IMR-90 (cell line): ENCODE data around the gene MAPK1. TPM values are rescaled to one million over a fixed set of nuclear protein-coding genes. Genes with fewer than 3 reads are reported as not detected.

Experiments
- ATAC-seq: fragments of 200-7000 bp; cut with Tn5 transposase; 2 replicates; pipeline ENCODE4 v1.9.1; 2020; ENCODE audit warnings: low read depth, mild to moderate bottlenecking, moderate library complexity
- BruUV-seq: library from RNA; stranded (reverse); fragments of 400-500 nt; replicated peaks from 2 replicates; lab custom pipeline; 2021; lab: Mats Ljungman, UMichigan
- CTCF ChIA-PET: fragments of 300-600 bp; formaldehyde crosslinking; extraction: SDS; loops from one replicate; lab custom pipeline; 2021; ENCODE audit warnings: antibody characterized with exemption; lab: Yijun Ruan, JAX
- POLR2A ChIA-PET: fragments of 300-600 bp; sonication (Branson Sonifier 250); formaldehyde crosslinking; loops from one replicate; lab custom pipeline; 2022; ENCODE audit warnings: antibody characterized with exemption; ENCODE audit not compliant: unreplicated experiment; lab: Charles Lee
- DNase-seq: peaks from one replicate; pipeline ENCODE4 v3.0.0; 2013
- H2AFZ ChIP-seq: replicated peaks from 2 replicates; pipeline ENCODE3; 2013; ENCODE audit warnings: low read length, mild to moderate bottlenecking; ENCODE audit not compliant: poor library complexity
- H2AK5ac ChIP-seq: 2 replicates; pipeline ENCODE4 v1.6.1; 2013; ENCODE audit warnings: low read depth, low read length, inconsistent platforms
- H2AK9ac ChIP-seq: replicated peaks from 2 replicates; pipeline ENCODE3; 2013; ENCODE audit warnings: mild to moderate bottlenecking, low read depth, low read length, moderate library complexity; ENCODE audit not compliant: poor library complexity
- H2BK120ac ChIP-seq: 2 replicates; pipeline ENCODE4 v1.6.1; 2013; ENCODE audit warnings: low read depth, low read length, inconsistent platforms
- H2BK15ac ChIP-seq: 3 replicates; pipeline ENCODE4 v1.6.1; 2013; ENCODE audit warnings: low read depth, low read length, inconsistent platforms
- H2BK20ac ChIP-seq: 2 replicates; pipeline ENCODE4 v1.6.1; 2013; ENCODE audit warnings: low read depth, mild to moderate bottlenecking, inconsistent platforms, low read length, moderate library complexity
- H2BK5ac ChIP-seq: 2 replicates; pipeline ENCODE4 v1.6.1; 2013; ENCODE audit warnings: mild to moderate bottlenecking, low read depth, low read length, inconsistent platforms; ENCODE audit not compliant: poor library complexity, severe bottlenecking
- H3K14ac ChIP-seq: replicated peaks from 2 replicates; pipeline ENCODE4 v1.6.1; 2013; ENCODE audit warnings: low read depth, low read length, inconsistent platforms
- H3K18ac ChIP-seq: 2 replicates; pipeline ENCODE4 v1.6.1; 2013; ENCODE audit warnings: low read depth, low read length, control low read depth
- H3K23ac ChIP-seq: 2 replicates; pipeline ENCODE4 v1.6.1; 2013; ENCODE audit warnings: low read depth, low read length, inconsistent platforms
- H3K27ac ChIP-seq: 2 replicates; pipeline ENCODE4 v1.5.1; 2013; ENCODE audit warnings: mild to moderate bottlenecking, control low read depth, low read length; ENCODE audit not compliant: insufficient read depth
- H3K27me3 ChIP-seq: 2 replicates; pipeline ENCODE4 v1.6.1; 2013; ENCODE audit warnings: low read length; ENCODE audit not compliant: control insufficient read depth, insufficient read depth
- H3K36me3 ChIP-seq: 2 replicates; pipeline ENCODE4 v1.6.1; 2013; ENCODE audit warnings: low read length, mixed read lengths; ENCODE audit not compliant: control insufficient read depth, insufficient read depth
- H3K4ac ChIP-seq: 2 replicates; pipeline ENCODE4 v1.6.1; 2013; ENCODE audit warnings: low read depth, low read length, inconsistent platforms
- H3K4me1 ChIP-seq: 2 replicates; pipeline ENCODE4 v1.6.1; 2013; ENCODE audit warnings: low read length, mixed read lengths; ENCODE audit not compliant: control insufficient read depth, insufficient read depth
- H3K4me2 ChIP-seq: 2 replicates; pipeline ENCODE4 v1.6.1; 2013; ENCODE audit warnings: low read depth, mild to moderate bottlenecking, control low read depth, low read length, moderate library complexity
- H3K4me3 ChIP-seq: 2 replicates; pipeline ENCODE4 v1.5.1; 2013; ENCODE audit warnings: low read depth, mild to moderate bottlenecking, control low read depth, low read length, moderate library complexity; ENCODE audit not compliant: insufficient read depth
- H3K56ac ChIP-seq: 2 replicates; pipeline ENCODE4 v1.6.1; 2013; ENCODE audit warnings: low read length, inconsistent platforms; ENCODE audit not compliant: insufficient read depth; ENCODE audit errors: extremely low read depth
- H3K79me1 ChIP-seq, 2 experiments: 2 replicates each; pipeline ENCODE4 v1.6.1; 2013; ENCODE audit warnings: low read length in 2 of 2, inconsistent platforms in 1 of 2, low read depth in 1 of 2
- H3K9ac ChIP-seq: 2 replicates; pipeline ENCODE4 v1.6.1; 2013; ENCODE audit warnings: low read depth, low read length, control low read depth
- H3K9me1 ChIP-seq: 2 replicates; pipeline ENCODE4 v1.6.1; 2013; ENCODE audit warnings: low read length, inconsistent platforms; ENCODE audit not compliant: insufficient read depth
- H3K9me3 ChIP-seq: 2 replicates; pipeline ENCODE4 v1.6.1; 2013; ENCODE audit warnings: low read length; ENCODE audit not compliant: control insufficient read depth, insufficient read depth
- H4K20me1 ChIP-seq: 2 replicates; pipeline ENCODE4 v1.6.1; 2013; ENCODE audit warnings: low read length, inconsistent platforms; ENCODE audit not compliant: insufficient read depth
- H4K5ac ChIP-seq: 2 replicates; pipeline ENCODE4 v1.6.1; 2013; ENCODE audit warnings: mild to moderate bottlenecking, low read depth, low read length, control low read depth
- H4K8ac ChIP-seq, 2 experiments: 2 replicates each; pipeline ENCODE4 v1.6.1; 2013; ENCODE audit warnings: low read depth in 2 of 2, low read length in 2 of 2, control low read depth in 1 of 2, inconsistent platforms in 1 of 2
- H4K91ac ChIP-seq: 2 replicates; pipeline ENCODE4 v1.6.1; 2013; ENCODE audit warnings: low read depth, low read length, inconsistent platforms; ENCODE audit not compliant: insufficient read depth
- CHD1 ChIP-seq: IDR thresholded peaks from 2 replicates; pipeline ENCODE4 v1.6.1; 2012; ENCODE audit warnings: low read depth, low read length, improper control_type of control experiment
- CTCF ChIP-seq: conservative IDR thresholded peaks from 2 replicates; pipeline ENCODE4 v1.5.1; 2012; ENCODE audit warnings: mild to moderate bottlenecking, low read depth, low read length, improper control_type of control experiment
- ELK1 ChIP-seq: fragments of 150-350 bp; IDR thresholded peaks from 2 replicates; pipeline ENCODE4 v1.6.1; 2016; ENCODE audit warnings: low read depth, mild to moderate bottlenecking, low read length, moderate library complexity, borderline replicate concordance
- FOS ChIP-seq: fragments of 150-350 bp; IDR thresholded peaks from 2 replicates; pipeline ENCODE4 v1.6.1; 2016; ENCODE audit warnings: low read depth, low read length
- MAFK ChIP-seq: IDR thresholded peaks from 2 replicates; pipeline ENCODE4 v1.6.1; 2012; ENCODE audit warnings: low read depth, low read length, improper control_type of control experiment
- MAZ ChIP-seq: IDR thresholded peaks from 2 replicates; pipeline ENCODE4 v1.6.1; 2012; ENCODE audit warnings: low read depth, mild to moderate bottlenecking, low read length, improper control_type of control experiment, moderate library complexity, borderline replicate concordance
- MXI1 ChIP-seq: IDR thresholded peaks from 2 replicates; pipeline ENCODE4 v1.6.1; 2012; ENCODE audit warnings: low read depth, mild to moderate bottlenecking, low read length, moderate library complexity, borderline replicate concordance
- POLR2A ChIP-seq: IDR thresholded peaks from 2 replicates; pipeline ENCODE4 v1.6.1; 2012; ENCODE audit warnings: mild to moderate bottlenecking, low read depth, low read length
- RAD21 ChIP-seq: IDR thresholded peaks from 2 replicates; pipeline ENCODE4 v1.6.1; 2012; ENCODE audit warnings: low read length, improper control_type of control experiment
- RCOR1 ChIP-seq: IDR thresholded peaks from 2 replicates; pipeline ENCODE4 v1.6.1; 2012; ENCODE audit warnings: mild to moderate bottlenecking, low read length, improper control_type of control experiment; ENCODE audit not compliant: insufficient replicate concordance
- RFX5 ChIP-seq: IDR thresholded peaks from 2 replicates; pipeline ENCODE4 v1.8.0; 2012; ENCODE audit warnings: low read depth, mild to moderate bottlenecking, low read length, moderate library complexity
- SMC3 ChIP-seq: fragments of 150-350 bp; IDR thresholded peaks from 2 replicates; pipeline ENCODE4 v1.6.1; 2016; ENCODE audit warnings: low read depth, mild to moderate bottlenecking, antibody characterized with exemption, low read length, moderate library complexity
- USF2 ChIP-seq: fragments of 150-350 bp; IDR thresholded peaks from 2 replicates; pipeline ENCODE4 v1.6.1; 2017; ENCODE audit warnings: mild to moderate bottlenecking, antibody characterized with exemption, low read length, low read depth
- WGBS, 2 experiments: methylation state at CpG; one replicate each; pipeline versions ENCODE4 v1.1.5 to v1.1.7; 2013; ENCODE audit warnings: missing lambda C conversion rate in 2 of 2; ENCODE audit not compliant: insufficient read length in 1 of 2; ENCODE audit errors: extremely low coverage in 2 of 2; 5-methylcytosine and 5-hydroxymethylcytosine counted together
- dilution Hi-C: fragments of 300-500 bp; cut with HindIII; formaldehyde crosslinking; loops from one replicate; pipeline ENCODE4 v1.14.3; 2018; ENCODE audit warnings: low sequenced_read_pairs; ENCODE audit not compliant: unreplicated experiment
- in situ Hi-C: fragments of 300-500 bp; cut with MboI; formaldehyde crosslinking; loops from 3 replicates; pipeline ENCODE4 v1.14.3; 2019; ENCODE audit warnings: low sequenced_read_pairs, inconsistent platforms, mixed read lengths
- intact Hi-C: fragments of 100-400 bp; cut with micrococcal nuclease; formaldehyde crosslinking; loops from 2 replicates; pipeline ENCODE4 v1.10.0; 2022
- polyA plus RNA-seq, 3 experiments: library from polyadenylated mRNA; depleted of rRNA; stranded (reverse); fragments of >200 nt; gene quantifications; 2 replicates each; pipeline ENCODE4 v1.2.3, GENCODE V29; 2012; ENCODE audit warnings: low replicate concordance in 1 of 3
- total RNA-seq: library from RNA; depleted of rRNA; stranded (reverse); fragments of >200 nt; gene quantifications from 2 replicates; pipeline ENCODE4 v1.2.3, GENCODE V29; 2012

MAPK1 gene
- total and polyA plus RNA-seq, 2 of the 4 experiments (the other 2 are of a cell fraction) = 41.0 to 51.3 TPM

GRCh38 chr22:21712751-21713427, 154.6 kb downstream of the MAPK1 start:
- H2BK5ac ChIP-seq = no peak overlapping the region
- H3K23ac ChIP-seq = no peak overlapping the region
- peak; percentile 78 for DNase-seq
- peak overlapping the region; percentile 49; the same call in 1 of the 2 replicates for H2BK20ac ChIP-seq
- POLR2A ChIA-PET = no interaction called here
- intact Hi-C loops = loop anchor here (1.0 to 5.0 kb wide), 3 partner anchors 154 to 239 kb away; partner anchors contain the start of genes MAPK1 and PPM1F
- peak overlapping the region; percentile 18; the same call in 1 of the 2 replicates for H3K4me2 ChIP-seq
- H4K5ac ChIP-seq = no peak overlapping the region
- H3K4ac ChIP-seq = peak overlapping the region; percentile 9; the same call in 1 of the 2 replicates
- CTCF ChIA-PET = interaction anchor here (0.7 to 1.1 kb wide), 4 partner anchors 48 to 240 kb away, joined by 3 to 5 read pairs (median 4); partner anchors contain the start of gene PPM1F
- H3K27me3 ChIP-seq = no peaks in the 10 kb centered on the region
- peaks cover 6% of the 10 kb centered on the region for H3K4me1 ChIP-seq
- no peak overlapping the region for H3K27ac ChIP-seq
- ATAC-seq = peak; percentile 98
- no peak overlapping the region for H2BK15ac ChIP-seq
- peak overlapping the region in 1 of 2 experiments; percentile 23; a peak in 2 of 4 replicates for H4K8ac ChIP-seq
- H3K56ac ChIP-seq = no peak overlapping the region
- peaks cover 0 to 7% of the 10 kb centered on the region in 2 experiments; a peak in 2 of 4 replicates for H3K79me1 ChIP-seq
- peaks cover 14% of the 10 kb centered on the region for H3K9me1 ChIP-seq
- H3K9ac ChIP-seq = no peak overlapping the region
- H3K4me3 ChIP-seq = no peak overlapping the region
- no TSS peak for BruUV-seq
- H2BK120ac ChIP-seq = peak overlapping the region; percentile 53; the same call in 1 of the 2 replicates
- no peak overlapping the region for H4K91ac ChIP-seq
- 0 out of 2 replicates have a peak overlapping the region, but pooled peaks have one; percentile 18 for H2AK5ac ChIP-seq
- no peak overlapping the region for H3K18ac ChIP-seq
- dilution Hi-C loops = no loop called here
- in situ Hi-C loops = loop anchor here (5.0 kb wide), 1 partner anchor 224 kb away; no protein-coding TSS in a partner anchor
- WGBS, 2 experiments = 0% methylated on average over 1 of the region's 14 CpGs; no CpG with 5 or more reads in 1 of the 2 experiments
- peak overlapping the region; percentile 67 for H2AFZ ChIP-seq
- H4K20me1 ChIP-seq = no peaks in the 10 kb centered on the region
- H2AK9ac ChIP-seq = peak overlapping the region; percentile 46
- no peaks in the 10 kb centered on the region for H3K9me3 ChIP-seq
- peak overlapping the region; percentile 26; the same call in 1 of the 2 replicates for H3K14ac ChIP-seq
- H3K36me3 ChIP-seq = peaks cover 2% of the 10 kb centered on the region; the same call in 1 of the 2 replicates
- TF ChIP-seq POLR2A (0 out of 2 replicates have a peak, but pooled peaks have one; percentile 42), ELK1 (no peak), SMC3 (peak; percentile 87), CHD1 (no peak), MAFK (no peak), FOS (no peak), CTCF (peak; percentile 86), RAD21 (peak; percentile 91), RCOR1 (no peak), MAZ (0 out of 2 replicates have a peak, but pooled peaks have one; percentile 18), MXI1 (no peak), USF2 (no peak), RFX5 (no peak)
